HEK293 (cell line): ENCODE results near the gene KCNK4.

Experiments
- CTCF ChIA-PET: fragments of 350-600 bp; formaldehyde crosslinking; extraction: SDS; loops from one replicate; lab custom pipeline; 2021; ENCODE audit warnings: antibody characterized with exemption; lab: Yijun Ruan, JAX
- POLR2A ChIA-PET: fragments of 300-600 bp; formaldehyde crosslinking; extraction: SDS; loops from one replicate; lab custom pipeline; 2020; ENCODE audit warnings: antibody characterized with exemption, inconsistent platforms; lab: Yijun Ruan, JAX
- H3K27ac ChIP-seq: fragments of 200-500 bp; sonication (Bioruptor generic); 2 replicates; pipeline ENCODE4 v1.5.1; 2014; ENCODE audit warnings: low read depth, low read length, control low read depth, inconsistent platforms; ENCODE audit errors: extremely low read depth
- H3K36me3 ChIP-seq, 2 experiments: fragments of 200-500 bp in 1 of 2; sonication (Bioruptor generic) in 1 of 2; 1 replicate in 1 of 2; 2 replicates in 1 of 2; pipeline ENCODE4 v1.5.1; 2014 to 2017; ENCODE audit warnings: inconsistent platforms in 2 of 2, low read length in 2 of 2; ENCODE audit not compliant: control insufficient read depth in 2 of 2, insufficient read depth in 1 of 2
- H3K4me1 ChIP-seq: fragments of 200-500 bp; sonication (Bioruptor generic); 2 replicates; pipeline ENCODE4 v1.5.1; 2014; ENCODE audit warnings: mild to moderate bottlenecking, low read length, inconsistent platforms; ENCODE audit not compliant: control insufficient read depth, insufficient read depth
- H3K4me3 ChIP-seq: 2 replicates; pipeline ENCODE4 v1.5.1; 2011; ENCODE audit warnings: low read depth, mild to moderate bottlenecking, control low read depth, low read length, moderate library complexity
- H3K9me3 ChIP-seq: fragments of 200-500 bp; sonication (Bioruptor generic); 2 replicates; pipeline ENCODE4 v1.5.1; 2014; ENCODE audit warnings: low read depth, low read length, inconsistent platforms; ENCODE audit not compliant: control insufficient read depth, insufficient read depth
- CTCF ChIP-seq: fragments of 450-650 bp; formaldehyde crosslinking; IDR thresholded peaks from 2 replicates; pipeline ENCODE4 v1.5.1; 2016; ENCODE audit warnings: missing biosample characterization, missing genetic modification characterization
- GLIS2 ChIP-seq: fragments of 450-650 bp; formaldehyde crosslinking; IDR thresholded peaks from 2 replicates; pipeline ENCODE4 v1.5.1; 2016; ENCODE audit warnings: missing biosample characterization, missing genetic modification characterization
- KLF17 ChIP-seq: fragments of 450-650 bp; formaldehyde crosslinking; IDR thresholded peaks from 2 replicates; pipeline ENCODE4 v1.5.1; 2016; ENCODE audit warnings: missing biosample characterization, missing genetic modification characterization
- MEIS1 ChIP-seq: sonication (generic); formaldehyde crosslinking; IDR thresholded peaks from 2 replicates; pipeline ENCODE4 v1.8.1; 2022; ENCODE audit warnings: missing genetic modification reagents, mild to moderate bottlenecking, borderline replicate concordance
- ZBTB26 ChIP-seq: fragments of 450-650 bp; formaldehyde crosslinking; optimal IDR thresholded peaks from 2 replicates; pipeline ENCODE3; 2016; ENCODE audit warnings: missing biosample characterization, mild to moderate bottlenecking, missing genetic modification characterization
- ZBTB7A ChIP-seq: fragments of 450-650 bp; formaldehyde crosslinking; IDR thresholded peaks from 2 replicates; pipeline ENCODE4 v1.5.1; 2016; ENCODE audit warnings: low read depth, missing biosample characterization, missing genetic modification characterization
- ZNF146 ChIP-seq: fragments of 450-650 bp; formaldehyde crosslinking; IDR thresholded peaks from 2 replicates; pipeline ENCODE4 v1.5.1; 2016; ENCODE audit warnings: missing biosample characterization, missing genetic modification characterization
- ZNF266 ChIP-seq: fragments of 450-650 bp; formaldehyde crosslinking; IDR thresholded peaks from 2 replicates; pipeline ENCODE4 v1.5.1; 2016; ENCODE audit warnings: missing biosample characterization, missing genetic modification characterization, low read depth
- ZNF280D ChIP-seq: fragments of 450-650 bp; formaldehyde crosslinking; IDR thresholded peaks from 2 replicates; pipeline ENCODE4 v1.5.1; 2016; ENCODE audit warnings: missing biosample characterization, missing genetic modification characterization
- ZNF292 ChIP-seq: fragments of 450-650 bp; formaldehyde crosslinking; IDR thresholded peaks from 2 replicates; pipeline ENCODE4 v1.5.1; 2016; ENCODE audit warnings: low read depth, missing biosample characterization, missing genetic modification characterization, borderline replicate concordance
- ZNF423 ChIP-seq: fragments of 450-650 bp; formaldehyde crosslinking; IDR thresholded peaks from 2 replicates; pipeline ENCODE4 v1.5.1; 2016; ENCODE audit warnings: missing biosample characterization, missing genetic modification characterization
- ZNF664 ChIP-seq: fragments of 450-650 bp; formaldehyde crosslinking; IDR thresholded peaks from 2 replicates; pipeline ENCODE4 v1.5.1; 2016; ENCODE audit warnings: missing biosample characterization, missing genetic modification characterization
- ZNF704 ChIP-seq: fragments of 450-650 bp; formaldehyde crosslinking; IDR thresholded peaks from 2 replicates; pipeline ENCODE4 v1.5.1; 2016; ENCODE audit warnings: missing biosample characterization, missing genetic modification characterization
- ZNF791 ChIP-seq: fragments of 450-650 bp; formaldehyde crosslinking; IDR thresholded peaks from 2 replicates; pipeline ENCODE4 v1.5.1; 2016; ENCODE audit warnings: missing biosample characterization, missing genetic modification characterization
- ZNF843 ChIP-seq: fragments of 450-650 bp; formaldehyde crosslinking; IDR thresholded peaks from 2 replicates; pipeline ENCODE4 v1.5.1; 2016; ENCODE audit warnings: missing biosample characterization, missing genetic modification characterization
- ZSCAN18 ChIP-seq: fragments of 450-650 bp; formaldehyde crosslinking; IDR thresholded peaks from 2 replicates; pipeline ENCODE4 v1.5.1; 2016; ENCODE audit warnings: missing biosample characterization, missing genetic modification characterization
- ZXDB ChIP-seq: fragments of 450-650 bp; formaldehyde crosslinking; IDR thresholded peaks from 2 replicates; pipeline ENCODE4 v1.5.1; 2016; ENCODE audit warnings: missing biosample characterization, missing genetic modification characterization

KCNK4 gene

GRCh38 chr11:64291262-64291751 is at the start of gene KCNK4:
Gene KCNK4, plus strand, starts transcription at chr11:64291302. Its CDS starts 1,717 bp downstream, at chr11:64293019.
- POLR2A ChIA-PET, result no interaction called here
- CTCF ChIA-PET, result no interaction called here
- no peaks in the 10 kb centered on the region for H3K9me3 ChIP-seq
- H3K36me3 ChIP-seq, result peaks cover 0 to 24% of the 10 kb centered on the region in 2 experiments; a peak in 1 of 3 replicates
- TF ChIP-seq GLIS2 (tag by site-specific recombination) (no peak), ZXDB (tag by site-specific recombination) (no peak), ZNF292 (tag by site-specific recombination) (no peak), ZBTB7A (tag by site-specific recombination) (no peak), ZNF280D (tag by site-specific recombination) (no peak), CTCF (no peak), ZNF664 (tag by site-specific recombination) (no peak), ZNF266 (tag by site-specific recombination) (no peak), ZNF791 (no peak), ZBTB26 (tag by site-specific recombination) (no peak), ZNF704 (tag by site-specific recombination) (no peak), ZNF146 (tag by site-specific recombination) (no peak), MEIS1 (CRISPR knock-in tag) (no peak), ZNF423 (tag by site-specific recombination) (no peak), ZNF843 (tag by site-specific recombination) (no peak), KLF17 (no peak), ZSCAN18 (no peak)
- no peaks in the 10 kb centered on the region for H3K4me1 ChIP-seq
- no peak within 1 kb of the TSS; the same call in 1 of the 2 replicates for H3K27ac ChIP-seq
- H3K4me3 ChIP-seq, result peak within 1 kb of the TSS; percentile 25
